CD4-positive, alpha-beta T cell treated with Interleukin-21 for 1 hour (primary cell): ENCODE results near the gene DNAI1.
A peak's percentile ranks its signal among the peaks of the same experiment; 100 is the strongest.
"Not testable (repeated sequence)": the region's sequence is repeated elsewhere in the genome, so short reads cannot be mapped to it uniquely, and the experiment has no call there.

Source experiments
- DNase-seq: peaks from one replicate; pipeline ENCODE4 v3.0.0-alpha.2; 2020

DNAI1 gene

GRCh38 chr9:34451545-34451944, 7.1 kb upstream of the DNAI1 start:
- no peak for DNase-seq

DNA sequence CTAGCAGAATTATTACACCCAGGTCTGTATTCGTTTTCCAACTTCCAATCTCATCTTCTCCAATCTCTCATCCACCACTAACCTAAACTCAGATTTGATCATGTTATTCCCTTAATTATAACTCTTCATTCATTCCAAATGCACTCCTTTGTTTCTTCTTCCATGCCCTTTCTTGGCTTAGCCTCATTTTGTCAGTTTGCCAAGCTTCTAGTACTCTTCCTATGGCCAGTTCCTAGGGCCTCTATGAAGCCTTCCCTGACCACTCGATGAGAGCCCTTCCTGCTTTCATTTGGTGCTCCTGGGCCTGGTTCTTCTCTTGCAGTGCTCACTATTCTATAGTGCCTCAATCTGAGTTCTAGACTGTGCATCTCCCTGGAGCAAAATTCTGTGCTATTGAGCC, 6.0 kb upstream of the DNAI1 start:
- DNase-seq, result no peak

DNA sequence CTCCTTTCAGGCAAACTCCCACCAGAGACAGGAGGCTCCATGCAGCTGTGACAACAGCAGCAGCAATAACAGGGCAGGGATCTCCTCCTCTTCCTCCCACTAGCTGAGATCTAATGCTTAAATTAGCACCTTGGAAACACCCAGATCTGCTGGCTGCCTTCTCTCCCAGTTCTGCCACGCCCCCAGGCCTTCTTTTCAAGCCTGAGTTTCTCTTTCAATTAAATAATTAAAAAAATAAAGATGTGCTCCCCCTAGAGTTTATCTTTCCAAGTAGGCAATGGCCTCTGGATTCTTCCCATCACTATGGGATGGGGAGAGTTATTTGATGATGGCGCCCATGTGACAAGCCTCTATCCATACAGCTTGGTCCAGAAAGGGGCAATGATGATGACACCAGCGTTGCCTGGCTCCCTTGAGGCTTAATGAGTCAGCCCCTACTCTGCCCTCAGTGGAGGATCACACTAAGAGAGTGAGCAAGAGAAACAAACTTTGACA, 4.0 kb upstream of the DNAI1 start:
- DNase-seq, result no peak

- DNase-seq, result no peak
These were observed 2.5 kb upstream of the DNAI1 start for GRCh38 chr9:34456151-34456550.

DNA sequence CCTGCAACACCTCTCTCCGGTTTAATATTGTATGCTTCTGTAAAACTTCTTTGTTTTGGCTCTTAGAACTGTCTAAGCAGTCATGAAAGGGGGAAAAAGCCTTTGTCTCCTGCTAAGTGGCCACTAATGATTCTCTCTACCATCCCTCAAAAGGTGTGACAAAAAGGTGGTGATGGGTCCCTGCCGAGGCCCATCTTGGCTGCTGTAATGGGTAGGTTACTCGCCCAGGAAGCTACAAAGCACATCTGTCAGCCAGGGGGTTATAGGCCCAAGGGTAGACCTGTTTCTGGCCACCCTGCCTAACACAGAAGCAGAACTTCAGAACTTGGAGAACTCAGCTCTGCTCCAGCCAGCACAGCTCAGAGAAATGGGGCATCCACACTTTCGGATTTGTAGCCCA, 1.9 kb upstream of the DNAI1 start:
- no peak for DNase-seq

DNA sequence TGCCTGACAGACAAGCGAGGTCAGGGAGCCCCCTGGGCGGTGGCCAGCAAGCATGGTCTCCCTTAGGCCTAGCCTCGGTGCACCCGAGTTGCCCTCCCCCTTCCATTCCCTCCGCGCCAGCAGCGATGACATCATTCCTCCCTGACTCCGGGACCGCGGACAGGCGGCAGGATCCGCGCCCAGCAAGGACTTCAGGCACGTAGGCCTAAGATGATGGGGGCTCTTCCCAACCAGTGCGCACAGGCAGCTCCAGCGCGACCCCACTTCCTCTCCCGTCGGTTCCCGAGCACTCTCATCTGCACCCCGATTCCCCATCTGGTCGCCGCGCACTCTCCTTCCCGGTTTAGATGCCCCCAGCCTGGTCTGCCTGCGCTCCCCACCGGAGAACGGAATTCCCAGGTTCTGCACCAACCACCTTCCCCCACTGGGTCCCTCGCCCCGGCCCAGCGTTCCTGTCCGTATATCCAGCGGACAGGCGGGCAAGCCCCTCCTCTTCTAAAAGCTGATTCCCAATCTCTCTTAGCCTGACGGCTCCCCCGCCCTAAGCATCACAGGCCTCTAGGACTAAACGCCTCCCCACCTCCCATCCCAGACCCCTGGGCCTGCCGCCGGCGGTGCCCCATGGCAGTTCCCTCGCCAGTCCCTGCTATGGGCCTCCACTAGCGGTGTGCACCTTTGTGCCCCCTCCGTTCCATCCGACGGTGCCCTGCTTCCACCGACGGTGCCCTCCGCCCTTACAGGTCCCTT, 1.2 kb upstream of the DNAI1 start:
- DNase-seq, result peak; percentile 9

DNA sequence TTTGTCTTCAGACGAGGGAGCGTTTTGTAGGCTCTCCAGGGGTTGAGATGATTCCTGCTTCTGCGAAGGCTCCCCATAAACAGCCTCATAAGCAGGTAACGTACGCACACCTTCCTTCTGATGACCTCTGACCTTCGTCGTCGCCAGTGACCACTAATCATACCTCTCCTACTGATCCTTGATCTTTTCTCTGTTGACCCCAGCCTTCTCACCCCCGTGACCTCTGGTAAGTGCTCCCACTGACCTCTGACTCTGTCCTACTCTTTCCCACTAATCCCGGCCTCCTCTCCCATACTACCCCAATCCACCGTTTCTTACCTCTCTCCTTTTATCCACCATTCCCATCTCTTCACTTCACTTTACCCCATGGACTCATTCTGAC, 345 bp downstream of the DNAI1 start:
- no peak for DNase-seq

DNA sequence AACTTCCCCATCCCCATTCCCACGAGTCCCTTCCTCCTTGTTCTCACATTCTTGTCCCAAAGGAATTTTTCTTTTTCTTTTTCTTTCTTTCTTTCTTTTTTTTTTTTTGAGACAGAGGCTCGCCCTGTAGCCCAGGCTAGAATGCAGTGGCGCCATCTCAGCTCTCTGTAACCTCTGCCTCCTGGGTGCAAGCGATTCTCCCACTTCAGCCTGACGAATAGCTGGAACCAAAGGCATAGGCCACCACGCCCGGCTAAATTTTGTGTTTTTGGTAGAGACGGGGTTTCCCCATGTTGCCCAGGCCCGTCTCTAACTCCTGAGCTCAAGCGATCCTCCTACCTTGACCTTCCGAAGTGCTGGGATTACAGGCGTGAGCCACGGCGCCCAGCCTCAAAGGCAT, 751 bp downstream of the DNAI1 start:
- no peak for DNase-seq

- no peak for DNase-seq
These were observed 1.3 kb downstream of the DNAI1 start for GRCh38 chr9:34459941-34460340.

GRCh38 chr9:34463098-34463900, 4.7 kb downstream of the DNAI1 start:
- DNase-seq, result no peak

DNA sequence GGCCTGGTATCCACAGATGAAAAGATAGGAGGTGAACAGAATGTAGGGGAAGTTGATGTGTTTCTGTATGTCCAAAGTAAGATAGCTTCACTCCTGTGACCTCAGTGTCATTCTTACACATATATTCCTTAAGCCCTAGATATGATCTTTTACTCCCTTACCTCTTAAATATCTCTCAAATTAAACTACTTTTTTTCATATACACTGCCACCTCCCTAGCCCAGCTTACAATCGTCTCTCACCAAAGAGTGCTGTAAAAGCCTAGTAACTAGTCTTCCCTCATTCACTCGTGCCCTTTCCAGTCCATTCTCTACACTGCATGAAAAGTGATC, 5.3 kb downstream of the DNAI1 start:
- no peak for DNase-seq

- DNase-seq, result no peak
These were observed 6.0 kb downstream of the DNAI1 start for GRCh38 chr9:34464571-34464970.

GRCh38 chr9:34465468-34465867, 6.9 kb downstream of the DNAI1 start:
- no peak for DNase-seq

GRCh38 chr9:34475097-34475496, 16.5 kb downstream of the DNAI1 start:
- no peak for DNase-seq

DNA sequence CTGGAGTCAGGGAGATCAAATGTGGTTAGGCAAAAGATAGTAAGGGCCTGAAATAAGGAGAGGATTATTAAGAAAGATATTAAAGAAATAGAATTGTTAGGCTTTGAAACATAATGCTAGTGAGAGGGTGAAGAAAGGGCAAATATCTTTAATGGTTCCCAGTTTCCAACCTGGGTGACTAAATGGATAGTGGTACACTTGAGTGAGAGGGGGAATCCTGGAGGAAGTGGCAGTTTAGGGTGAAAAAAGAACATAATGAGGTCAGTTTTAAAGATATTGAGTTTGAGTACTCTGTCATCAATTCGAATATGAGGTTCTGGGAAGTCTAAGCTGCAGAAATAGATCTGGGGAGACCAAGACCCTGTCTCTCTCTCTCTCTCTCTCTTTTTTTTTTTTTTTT, 18.9 kb downstream of the DNAI1 start:
- no peak for DNase-seq

- DNase-seq, result no peak
These were observed 20.8 kb downstream of the DNAI1 start for GRCh38 chr9:34479431-34479866.

DNA sequence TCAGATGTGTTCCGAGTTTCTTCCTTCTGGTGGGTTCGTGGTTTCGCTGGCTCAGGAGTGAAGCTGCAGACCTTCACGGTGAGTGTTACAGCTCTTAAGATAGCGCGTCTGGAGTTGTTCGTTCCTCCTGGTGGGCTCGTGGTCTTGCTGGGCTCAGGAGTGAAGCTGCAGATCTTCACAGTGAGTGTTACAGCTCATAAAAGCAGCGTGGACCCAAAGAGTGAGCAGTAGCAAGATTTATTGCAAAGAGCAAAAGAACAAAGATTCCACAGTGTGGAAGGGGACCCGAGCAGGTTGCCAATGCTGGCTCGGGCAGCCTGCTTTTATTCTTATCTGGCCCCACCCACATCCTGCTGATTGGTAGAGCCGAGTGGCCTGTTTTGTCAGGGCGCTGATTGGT, 23.0 kb downstream of the DNAI1 start:
- DNase-seq, result not testable (repeated sequence)

DNA sequence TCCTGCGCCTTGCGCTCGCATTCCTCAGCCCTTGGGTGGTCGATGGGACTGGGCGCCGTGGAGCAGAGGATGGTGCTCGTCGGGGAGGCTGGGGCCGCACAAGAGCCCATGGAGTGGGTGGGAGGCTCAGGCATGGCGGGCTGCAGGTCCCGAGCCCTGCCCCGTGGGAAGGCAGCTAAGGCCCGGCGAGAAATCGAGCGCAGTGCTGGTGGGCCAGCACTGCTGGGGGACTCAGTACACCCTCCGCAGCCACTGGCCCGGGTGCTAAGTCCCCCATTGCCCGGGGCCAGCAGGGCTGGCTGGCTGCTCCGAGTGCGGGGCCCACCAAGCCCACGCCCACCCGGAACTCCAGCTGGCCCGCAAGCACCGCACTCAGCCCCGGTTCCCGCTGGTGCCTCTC, 24.1 kb downstream of the DNAI1 start:
- DNase-seq, result not testable (repeated sequence)

DNA sequence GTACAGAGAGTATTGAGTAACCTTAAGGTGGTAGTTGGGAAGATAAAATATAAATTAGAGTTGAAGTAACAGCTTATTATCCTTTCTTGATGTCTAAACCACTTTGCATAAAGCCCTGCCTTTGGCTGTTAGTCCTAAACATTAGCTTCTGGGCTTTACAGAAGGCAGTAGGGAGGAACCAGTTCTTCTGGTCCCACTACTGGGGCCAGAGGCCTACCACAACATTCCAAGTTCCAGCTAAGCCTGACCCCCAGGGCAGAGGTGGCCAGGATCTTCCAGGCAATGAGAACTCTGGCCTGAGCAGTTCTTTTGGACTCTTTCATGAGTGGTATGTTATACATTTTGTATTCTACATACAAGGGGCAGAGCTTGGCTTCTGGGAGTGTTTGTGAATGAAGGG, 26.1 kb downstream of the DNAI1 start:
- no peak for DNase-seq

DNA sequence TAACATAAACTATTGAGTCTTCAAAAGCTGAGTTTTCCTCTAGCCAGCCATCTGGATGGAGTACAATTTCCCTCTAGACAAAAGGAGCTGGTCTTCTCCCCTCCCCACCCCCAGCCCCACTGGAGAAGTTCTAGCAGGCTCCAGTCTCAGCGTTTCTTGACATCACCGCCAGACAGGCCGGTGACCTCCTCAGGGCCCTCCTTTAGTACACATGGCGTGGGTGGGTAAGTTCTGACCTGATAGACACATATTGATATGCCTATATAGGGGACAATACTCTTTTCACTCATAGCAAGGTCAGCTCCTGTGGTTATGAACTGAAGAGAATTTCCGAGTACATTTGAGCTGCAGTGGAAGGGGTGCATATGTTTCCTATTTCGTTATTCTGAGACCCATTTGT, 27.2 kb downstream of the DNAI1 start:
- no peak for DNase-seq

- no peak for DNase-seq
These were observed 28.0 kb downstream of the DNAI1 start for GRCh38 chr9:34486572-34486971.

GRCh38 chr9:34490360-34490759, 31.8 kb downstream of the DNAI1 start:
- no peak for DNase-seq

GRCh38 chr9:34490760-34491159, 32.2 kb downstream of the DNAI1 start:
- DNase-seq, result no peak

GRCh38 chr9:34491596-34491995, 33.0 kb downstream of the DNAI1 start:
- DNase-seq, result no peak

DNA sequence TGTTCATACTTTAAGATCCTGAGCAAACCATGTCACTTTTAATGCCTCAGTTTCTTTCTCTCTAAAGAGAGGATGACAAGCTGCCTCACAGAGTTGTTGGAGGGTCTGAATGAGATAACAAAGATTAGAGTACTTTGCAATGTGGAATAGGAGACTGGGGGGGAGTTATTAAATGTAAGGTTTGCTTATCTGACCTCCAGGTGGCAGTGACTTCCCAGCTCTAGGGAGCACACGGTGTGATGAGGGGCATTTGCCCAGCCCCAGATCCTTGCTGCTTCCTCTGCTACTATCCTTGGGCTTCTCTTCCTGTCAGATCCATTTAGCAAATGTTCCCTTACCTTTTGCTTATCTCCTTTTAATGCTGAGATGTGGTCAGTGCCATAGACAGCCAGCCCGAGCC, 33.4 kb downstream of the DNAI1 start:
- no peak for DNase-seq
